ENCODE measurements around the gene PLD4.

PLD4 gene

GRCh38 chr14:104976198-104977007, 51.7 kb downstream of the PLD4 start:
- FAIRE-seq: no peak

GRCh38 chr14:104977008-104977680, 52.5 kb downstream of the PLD4 start:
- no peak for FAIRE-seq

DNA sequence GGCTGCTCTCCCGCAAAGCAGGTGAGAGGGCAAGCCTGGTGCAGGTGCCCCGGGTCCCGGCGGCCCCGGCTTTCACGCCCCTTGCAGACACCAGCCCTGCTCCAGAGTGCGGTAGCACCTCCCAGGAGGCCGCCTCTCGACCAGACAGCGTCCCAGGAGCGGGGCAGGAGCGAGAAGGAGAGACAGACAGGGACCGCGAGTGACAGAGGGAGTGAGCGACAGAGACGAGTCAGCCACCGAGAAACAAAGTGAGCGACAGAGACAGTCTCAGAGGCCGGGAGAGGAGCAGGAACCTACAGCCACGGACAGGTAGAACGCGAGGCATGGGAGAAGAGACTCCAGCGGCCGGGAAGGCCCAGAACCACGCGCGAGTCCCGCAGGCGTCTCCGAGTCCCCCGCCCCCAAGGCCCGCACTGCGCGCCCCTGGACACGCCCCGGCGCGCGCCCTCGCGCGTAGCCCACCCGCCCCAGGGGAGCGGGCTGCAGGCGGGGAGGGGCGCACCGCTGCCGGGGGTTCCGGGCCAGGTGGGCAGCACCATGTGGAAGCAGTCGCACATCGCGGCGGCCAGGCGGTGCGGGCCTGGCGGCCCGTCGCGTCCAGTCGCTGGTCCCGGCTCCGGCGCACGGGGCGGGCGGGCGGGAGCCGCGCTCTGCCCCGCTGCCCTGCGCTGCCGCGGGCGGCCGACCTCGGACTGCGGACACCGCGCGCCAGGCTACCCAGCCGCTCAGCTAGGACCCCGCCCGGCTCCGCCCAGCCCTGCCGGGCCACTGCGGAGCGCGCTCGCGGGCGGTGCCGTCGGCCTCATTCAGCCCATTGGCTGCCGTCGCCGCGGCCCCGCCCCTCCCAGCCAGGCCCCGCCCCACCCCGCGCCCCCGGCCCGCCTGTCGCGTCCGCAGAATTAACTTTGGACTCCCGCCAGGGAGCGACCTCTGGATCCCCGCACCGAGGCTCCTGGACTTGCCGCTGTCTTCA, 53.3 kb downstream of the PLD4 start, which contains the start of gene AHNAK2:
Gene AHNAK2, minus strand, starts transcription at position 694 of the 973 bp plus-strand sequence. Its CDS starts 137 bp downstream, at position 557.
- no peak for FAIRE-seq

DNA sequence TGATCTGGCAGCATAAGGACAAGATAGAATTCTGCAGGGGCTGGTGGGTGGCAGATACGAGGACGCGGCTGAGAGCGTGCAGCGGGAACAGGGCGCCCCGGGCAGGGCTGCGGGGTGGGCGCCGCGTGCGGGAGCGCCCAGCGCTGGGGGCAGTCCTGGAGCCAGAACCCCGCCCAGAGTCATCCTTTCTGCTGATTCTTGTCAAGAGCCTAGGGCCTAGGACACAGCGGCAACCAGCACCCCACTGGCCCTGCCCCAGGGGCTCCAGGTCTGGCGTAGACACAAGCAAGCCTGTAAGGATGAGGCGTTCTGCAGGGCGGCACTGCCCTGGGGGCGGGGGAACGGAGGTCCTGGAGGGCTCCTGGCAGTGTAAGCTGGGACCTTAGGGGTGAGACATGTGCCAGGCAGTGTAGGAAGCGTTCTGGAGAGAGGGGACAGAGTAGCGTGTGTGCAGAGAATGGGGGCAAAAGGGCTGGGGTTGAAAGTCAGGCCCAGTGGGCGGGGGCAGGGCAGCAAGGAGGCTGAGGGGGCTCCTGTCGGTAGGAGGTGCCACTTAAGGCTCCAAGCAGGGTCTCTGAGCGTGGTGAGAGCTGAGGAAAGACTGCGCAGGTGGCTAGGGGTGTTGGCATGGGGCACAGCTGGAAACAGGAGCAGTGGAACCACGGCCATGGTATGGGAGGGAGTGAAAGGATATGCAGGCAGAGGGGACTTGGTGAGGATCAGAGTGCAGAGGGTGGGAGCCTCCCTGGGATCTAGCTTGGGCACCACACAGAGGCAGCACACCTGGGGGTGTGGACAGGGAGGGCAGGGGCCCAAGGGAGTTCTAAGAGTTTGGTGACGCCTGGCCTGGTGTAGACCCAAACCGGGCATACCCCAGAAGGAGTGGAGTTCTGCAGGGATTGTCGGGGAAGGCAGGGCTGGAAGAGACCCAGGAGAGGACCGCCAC, 54.3 kb downstream of the PLD4 start:
- no peak for FAIRE-seq

DNA sequence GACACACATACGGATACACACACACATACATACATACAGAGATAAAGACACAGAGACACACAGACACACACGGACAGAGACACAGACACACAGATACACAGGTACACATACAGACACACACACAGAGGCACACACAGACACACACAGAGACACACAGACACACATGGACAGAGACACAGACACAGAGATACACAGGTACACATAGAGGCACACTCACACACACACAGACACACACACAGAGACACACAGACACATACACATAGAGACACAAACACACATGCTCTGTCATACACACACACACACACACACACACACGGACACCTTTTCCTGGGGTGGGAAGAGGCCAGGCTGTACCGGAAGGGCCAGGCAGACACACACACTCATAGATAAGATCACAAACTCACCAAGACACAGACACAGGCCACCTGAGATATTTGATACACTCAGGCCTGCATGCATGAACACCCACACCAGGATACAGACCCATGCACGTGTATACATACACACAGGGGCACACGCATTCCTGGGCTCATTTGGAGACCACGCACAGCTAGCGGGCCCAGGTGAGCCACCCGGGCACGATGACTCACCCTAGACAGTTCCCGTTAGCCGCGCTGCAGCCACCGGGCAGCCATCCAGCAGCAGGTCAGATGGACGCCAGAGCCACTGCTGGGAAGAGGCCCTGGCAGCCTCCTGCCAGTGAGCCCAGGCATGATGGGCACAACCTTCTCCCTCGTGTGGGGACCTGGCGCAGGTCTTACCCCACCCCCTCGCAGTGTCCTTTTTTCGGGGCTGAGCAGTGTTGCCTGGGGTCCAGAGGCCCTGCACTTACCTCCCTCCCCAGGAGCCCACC, 55.3 kb downstream of the PLD4 start:
- FAIRE-seq: no peak

DNA sequence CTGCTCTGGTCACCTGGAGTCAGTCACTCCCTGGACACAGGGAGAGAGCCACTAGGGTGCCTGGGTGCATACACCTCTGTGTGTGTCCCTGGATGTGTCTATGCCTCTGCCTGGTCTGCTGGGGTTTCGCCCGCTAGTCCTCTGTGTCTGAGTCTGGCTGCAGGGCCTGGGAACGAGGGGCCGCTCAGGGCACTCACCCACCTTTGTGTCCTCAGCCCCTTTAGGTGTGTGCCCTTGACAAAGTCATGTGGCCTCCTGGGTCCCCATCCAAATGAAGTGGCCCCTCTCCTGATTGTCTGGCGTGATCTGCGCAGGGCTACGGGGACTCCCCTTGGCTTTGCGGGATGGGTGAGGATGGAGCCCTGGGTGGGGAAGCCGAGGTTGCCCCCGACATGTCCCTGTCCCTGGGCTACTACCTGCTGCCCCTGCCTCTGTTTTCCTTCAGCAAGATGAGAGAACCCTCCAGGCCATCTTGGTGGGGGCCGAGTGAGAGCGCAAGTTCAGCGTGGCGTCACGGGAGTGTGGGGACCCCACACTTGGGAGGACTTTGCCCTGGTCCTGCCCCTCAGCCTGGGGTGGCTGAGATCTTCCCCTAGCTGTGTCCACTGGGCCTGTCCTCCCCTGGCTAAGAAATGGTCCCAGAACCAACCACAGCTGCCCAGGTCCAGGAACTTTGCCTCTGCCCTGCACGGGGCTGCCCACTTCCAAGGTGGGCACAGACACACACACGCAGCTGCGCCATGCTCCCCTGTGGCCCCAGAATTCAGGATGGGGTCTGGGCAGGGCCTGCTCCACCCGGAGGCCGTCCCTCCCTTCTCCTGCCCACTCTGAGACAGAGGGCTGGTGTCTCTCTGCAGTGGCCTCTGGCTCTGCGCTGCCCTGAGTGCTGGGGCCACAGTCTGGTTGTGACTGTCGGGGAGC, 56.2 kb downstream of the PLD4 start:
- no peak for FAIRE-seq

GRCh38 chr14:104981699-104982541, 57.2 kb downstream of the PLD4 start:
- no peak for FAIRE-seq

- FAIRE-seq: no peak
Observed at GRCh38 chr14:104982548-104983230, 58.0 kb downstream of the PLD4 start.

Measured in colon (tissue), 2 donors.